ENCODE results near the gene PEX14.

Gene PEX14

DNA sequence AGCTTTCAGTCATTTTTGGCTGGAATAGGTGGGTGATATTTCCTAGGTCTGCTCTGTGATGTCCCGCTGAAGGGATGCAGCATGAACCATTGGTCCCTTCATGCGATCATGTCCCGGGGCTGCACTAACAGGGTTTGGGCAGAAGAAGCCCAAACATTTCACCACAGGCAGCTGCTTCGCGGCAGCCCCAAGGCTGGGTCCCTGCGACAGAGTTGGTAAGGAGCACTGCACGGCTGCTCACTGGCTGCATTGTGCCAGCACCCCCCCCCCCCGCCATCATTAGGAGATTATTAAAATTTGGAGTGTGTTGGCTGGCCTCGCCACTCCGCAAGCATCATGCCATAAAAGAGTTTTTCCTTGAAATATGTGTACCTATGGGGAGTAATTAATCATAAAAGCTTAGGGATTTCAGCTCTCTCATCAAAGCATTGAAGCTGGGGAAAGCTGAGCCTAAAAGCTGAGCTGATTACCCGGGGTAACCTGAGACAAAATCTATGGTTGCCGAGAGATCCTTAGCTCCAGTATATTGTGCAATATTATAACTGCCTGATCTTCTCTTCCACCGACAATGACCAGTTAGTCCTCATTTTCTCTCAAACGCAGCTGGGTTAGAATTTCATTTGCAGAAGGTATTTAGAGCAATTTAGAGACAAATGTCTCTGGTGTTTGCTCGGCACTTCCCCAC lies 62.5 kb downstream of the PEX14 start:
- Histone ChIP-seq H4K20me1 (ENCODE audit: low read depth, low read length) (no peaks in the 10 kb centered on the region), H3K27me3 (ENCODE audit: low read length) (no peaks in the 10 kb centered on the region), H3K4me3 (ENCODE audit: insufficient read depth, low read length, poor library complexity, severe bottlenecking) (no peak overlapping the region), H3K27ac (ENCODE audit: low read depth, low read length) (no peak overlapping the region), H3K9ac (ENCODE audit: low read length) (no peak overlapping the region), H3K4me2 (ENCODE audit: low read depth, low read length, poor library complexity, severe bottlenecking) (no peak overlapping the region), H3F3A (ENCODE audit: insufficient read depth) (no peaks in the 10 kb centered on the region), H3K9me2 (replicated peaks; ENCODE audit: insufficient read depth, low read length) (no peaks in the 10 kb centered on the region), H2AFZ (ENCODE audit: low read depth, low read length, severe bottlenecking) (no peak overlapping the region), H3K79me2 (ENCODE audit: insufficient read depth, low read length) (no peaks in the 10 kb centered on the region), H3K36me3 (ENCODE audit: low read length) (no peaks in the 10 kb centered on the region), H3K9me3 (ENCODE audit: insufficient read depth, low read length) (no peaks in the 10 kb centered on the region)
- TF ChIP-seq CTCF (IDR thresholded peaks at IDR 0.05; ENCODE audit: insufficient read depth, low read length, poor library complexity, severe bottlenecking) (no peak), EZH2phosphoT487 (conservative IDR thresholded peaks at IDR 0.05; ENCODE audit: low read length) (no peak)

DNA sequence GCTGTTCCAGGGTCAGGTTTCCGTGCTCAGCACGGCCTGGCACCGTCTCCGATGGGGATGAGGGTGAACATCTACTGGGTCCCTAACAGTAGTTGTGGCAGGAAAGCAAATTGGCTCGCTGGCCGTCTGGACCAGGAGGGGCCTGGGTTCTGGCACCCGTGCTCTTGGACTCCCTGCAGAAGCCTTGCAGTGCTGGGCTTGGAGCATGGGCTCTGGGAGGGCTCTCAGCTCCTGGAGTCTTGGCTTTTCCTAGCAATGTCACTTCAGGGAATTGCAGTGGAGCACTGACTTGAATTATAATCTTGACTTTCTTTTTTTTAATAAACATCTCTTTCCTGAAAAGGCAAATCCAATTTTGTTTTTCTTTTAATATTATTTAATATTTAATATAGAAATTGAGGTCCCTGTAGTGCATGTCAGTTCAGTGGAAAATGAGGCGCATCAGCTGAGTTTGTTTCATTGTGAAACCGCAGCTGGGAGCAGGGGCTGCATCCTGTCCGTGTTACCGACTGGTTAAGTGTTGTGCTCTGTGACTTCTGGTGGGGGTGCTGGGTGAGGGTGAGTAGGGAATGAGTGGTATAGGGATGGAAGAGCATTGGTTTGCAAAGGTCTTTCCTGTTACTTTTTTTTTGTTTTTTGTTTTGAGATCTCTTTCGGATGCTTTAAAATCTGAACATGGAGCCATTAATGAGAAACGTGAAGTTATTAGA lies 64.1 kb downstream of the PEX14 start:
- Histone ChIP-seq H3K9me3 (ENCODE audit: insufficient read depth, low read length) (no peaks in the 10 kb centered on the region), H4K20me1 (ENCODE audit: low read depth, low read length) (no peaks in the 10 kb centered on the region), H3K36me3 (ENCODE audit: low read length) (no peaks in the 10 kb centered on the region), H3K9me2 (replicated peaks; ENCODE audit: insufficient read depth, low read length) (no peaks in the 10 kb centered on the region), H3K79me2 (ENCODE audit: insufficient read depth, low read length) (no peaks in the 10 kb centered on the region), H3K27me3 (ENCODE audit: low read length) (no peaks in the 10 kb centered on the region), H3F3A (ENCODE audit: insufficient read depth) (no peaks in the 10 kb centered on the region), H3K4me2 (ENCODE audit: low read depth, low read length, poor library complexity, severe bottlenecking) (no peak overlapping the region), H3K9ac (ENCODE audit: low read length) (no peak overlapping the region), H3K27ac (ENCODE audit: low read depth, low read length) (no peak overlapping the region), H3K4me3 (ENCODE audit: insufficient read depth, low read length, poor library complexity, severe bottlenecking) (no peak overlapping the region), H2AFZ (ENCODE audit: low read depth, low read length, severe bottlenecking) (no peak overlapping the region)
- no peak for TF ChIP-seq EZH2phosphoT487 (conservative IDR thresholded peaks at IDR 0.05; ENCODE audit: low read length)
- no peak for TF ChIP-seq CTCF (IDR thresholded peaks at IDR 0.05; ENCODE audit: insufficient read depth, low read length, poor library complexity, severe bottlenecking)

DNA sequence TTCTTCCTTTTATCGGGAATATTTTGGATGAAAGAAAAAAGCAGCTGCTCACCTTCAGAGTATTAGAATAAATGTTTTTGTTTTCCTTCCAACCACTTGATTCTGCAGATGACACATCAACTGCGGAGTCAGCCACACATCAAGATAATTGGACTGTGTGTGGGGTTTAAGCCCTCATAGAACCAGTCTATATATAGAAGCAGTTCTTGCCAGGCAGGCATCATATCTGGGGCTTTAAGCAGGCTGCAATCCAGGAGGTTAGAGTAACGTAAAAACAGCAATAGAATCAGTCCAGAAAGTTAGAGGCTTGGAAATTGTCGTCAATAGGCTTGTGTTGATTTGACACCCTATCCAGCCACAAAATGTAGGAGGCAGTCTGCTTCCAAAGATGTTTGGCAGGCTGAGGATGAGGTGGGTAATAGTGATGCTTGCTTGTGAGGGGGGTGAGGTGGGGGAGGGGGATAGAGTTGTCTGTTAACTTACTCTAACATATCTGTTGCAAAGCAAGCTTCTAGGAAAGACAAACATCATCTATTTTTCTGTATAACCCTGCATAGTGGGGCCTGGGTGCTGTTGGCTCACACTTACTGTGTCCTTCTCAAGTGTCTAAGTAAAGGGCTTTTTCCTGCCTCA lies 64.8 kb downstream of the PEX14 start:
- no peaks in the 10 kb centered on the region for H3K79me2 ChIP-seq (ENCODE audit: insufficient read depth, low read length)
- H3K9me2 ChIP-seq (replicated peaks; ENCODE audit: insufficient read depth, low read length): no peaks in the 10 kb centered on the region
- no peaks in the 10 kb centered on the region for H3K9me3 ChIP-seq (ENCODE audit: insufficient read depth, low read length)
- no peaks in the 10 kb centered on the region for H3K36me3 ChIP-seq (ENCODE audit: low read length)
- H3K27me3 ChIP-seq (ENCODE audit: low read length): no peaks in the 10 kb centered on the region
- no peak overlapping the region for H3K4me3 ChIP-seq (ENCODE audit: insufficient read depth, low read length, poor library complexity, severe bottlenecking)
- no peak overlapping the region for H2AFZ ChIP-seq (ENCODE audit: low read depth, low read length, severe bottlenecking)
- no peaks in the 10 kb centered on the region for H4K20me1 ChIP-seq (ENCODE audit: low read depth, low read length)
- H3K27ac ChIP-seq (ENCODE audit: low read depth, low read length): no peak overlapping the region
- no peak for TF ChIP-seq EZH2phosphoT487 (conservative IDR thresholded peaks at IDR 0.05; ENCODE audit: low read length)
- TF ChIP-seq CTCF (IDR thresholded peaks at IDR 0.05; ENCODE audit: insufficient read depth, low read length, poor library complexity, severe bottlenecking): no peak
- H3K9ac ChIP-seq (ENCODE audit: low read length): no peak overlapping the region
- H3K4me2 ChIP-seq (ENCODE audit: low read depth, low read length, poor library complexity, severe bottlenecking): no peak overlapping the region
- no peaks in the 10 kb centered on the region for H3F3A ChIP-seq (ENCODE audit: insufficient read depth)
